PC-3 (cell line): ENCODE measurements around the gene C5. TPM values are rescaled to one million over a fixed set of nuclear protein-coding genes. Genes with fewer than 3 reads are reported as not detected.

Source experiments
- ATAC-seq: fragments of 200-7000 bp; cut with Tn5 transposase; 2 replicates; pipeline ENCODE4 v1.9.1; 2020; ENCODE audit warnings: mild to moderate bottlenecking, moderate library complexity
- BruUV-seq: library from RNA; stranded (reverse); fragments of 400-500 nt; replicated peaks from 2 replicates; lab custom pipeline; 2021; lab: Mats Ljungman, UMichigan
- CTCF ChIA-PET: fragments of 300-600 bp; sonication (Branson Sonifier 250); formaldehyde crosslinking; loops from one replicate; lab custom pipeline; 2022; ENCODE audit warnings: antibody characterized with exemption; lab: Charles Lee
- POLR2A ChIA-PET: fragments of 300-600 bp; sonication (Branson Sonifier 250); formaldehyde crosslinking; loops from one replicate; lab custom pipeline; 2022; ENCODE audit warnings: antibody characterized with exemption; ENCODE audit not compliant: unreplicated experiment; lab: Charles Lee
- DNase-seq: peaks from one replicate; pipeline ENCODE4 v3.0.0-alpha.2; 2015
- H2AFZ ChIP-seq: fragments of 300-600 bp; sonication (generic); 2 replicates; pipeline ENCODE4 v1.6.0; 2016; ENCODE audit warnings: antibody characterized with exemption, low read length
- H3F3A ChIP-seq: fragments of 300-600 bp; sonication (generic); one replicate; pipeline ENCODE4 v1.6.0; 2017; ENCODE audit warnings: antibody characterized with exemption, low read length, control low read depth, mild to moderate bottlenecking; ENCODE audit not compliant: unreplicated experiment
- H3K27ac ChIP-seq: fragments of 300-600 bp; sonication (generic); 2 replicates; pipeline ENCODE4 v1.5.1; 2016; ENCODE audit warnings: mild to moderate bottlenecking, low read length
- H3K27me3 ChIP-seq: fragments of 300-600 bp; sonication (generic); 2 replicates; pipeline ENCODE4 v1.6.1; 2016; ENCODE audit warnings: low read length, mixed read lengths
- H3K36me3 ChIP-seq: fragments of 300-600 bp; sonication (generic); 2 replicates; pipeline ENCODE4 v1.6.1; 2016; ENCODE audit warnings: low read depth, mixed run types, low read length, mixed read lengths
- H3K4me1 ChIP-seq: fragments of 300-600 bp; sonication (generic); 2 replicates; pipeline ENCODE4 v1.5.1; 2016; ENCODE audit warnings: low read length; ENCODE audit not compliant: insufficient read depth
- H3K4me2 ChIP-seq: fragments of 300-600 bp; sonication (generic); 2 replicates; pipeline ENCODE4 v1.6.0; 2016; ENCODE audit warnings: low read length
- H3K4me3 ChIP-seq: fragments of 300-600 bp; sonication (generic); 2 replicates; pipeline ENCODE4 v1.5.1; 2016; ENCODE audit warnings: mild to moderate bottlenecking, low read length, mixed read lengths
- H3K79me2 ChIP-seq: fragments of 300-600 bp; sonication (generic); 2 replicates; pipeline ENCODE4 v1.6.1; 2017; ENCODE audit warnings: low read length, mixed read lengths
- H3K9ac ChIP-seq: fragments of 300-600 bp; sonication (generic); 2 replicates; pipeline ENCODE4 v1.6.0; 2016; ENCODE audit warnings: mild to moderate bottlenecking, low read length
- H3K9me2 ChIP-seq: fragments of 300-600 bp; sonication (generic); replicated peaks from 2 replicates; pipeline ENCODE4 v1.6.1; 2016; ENCODE audit warnings: mixed run types, low read length, mixed read lengths
- H3K9me3 ChIP-seq: fragments of 300-600 bp; sonication (generic); 2 replicates; pipeline ENCODE4 v1.6.1; 2016; ENCODE audit warnings: low read length, mixed read lengths
- H4K20me1 ChIP-seq: fragments of 300-600 bp; sonication (generic); 2 replicates; pipeline ENCODE4 v1.6.1; 2016; ENCODE audit warnings: low read length, mixed read lengths
- EZH2 ChIP-seq: fragments of 300-600 bp; sonication (generic); IDR thresholded peaks from one replicate; pipeline ENCODE4 v1.6.1; 2017; ENCODE audit warnings: antibody characterized with exemption, mild to moderate bottlenecking, low read length; ENCODE audit not compliant: unreplicated experiment
- EZH2phosphoT487 ChIP-seq: fragments of 300-600 bp; sonication (generic); IDR thresholded peaks from 2 replicates; pipeline ENCODE4 v1.6.1; 2018; ENCODE audit warnings: mild to moderate bottlenecking, antibody characterized with exemption, low read length, borderline replicate concordance
- intact Hi-C: fragments of 100-400 bp; cut with micrococcal nuclease; formaldehyde crosslinking; loops from 2 replicates; pipeline ENCODE4 v1.9.0; 2023
- total RNA-seq: library from RNA; depleted of rRNA; stranded (reverse); fragments of >200 nt; gene quantifications from 2 replicates; pipeline ENCODE4 v1.2.3, GENCODE V29; 2014
- TF ChIP-seq, protein P1 (sequence below): fragments of 300-600 bp; sonication (generic); conservative IDR thresholded peaks from 2 replicates; pipeline ENCODE4 v1.5.1; 2017; ENCODE audit warnings: antibody characterized with exemption, low read depth, mild to moderate bottlenecking, low read length

The C5 gene
- total RNA-seq, 1 experiment from 2014 or later, result 2.9 TPM

DNA sequence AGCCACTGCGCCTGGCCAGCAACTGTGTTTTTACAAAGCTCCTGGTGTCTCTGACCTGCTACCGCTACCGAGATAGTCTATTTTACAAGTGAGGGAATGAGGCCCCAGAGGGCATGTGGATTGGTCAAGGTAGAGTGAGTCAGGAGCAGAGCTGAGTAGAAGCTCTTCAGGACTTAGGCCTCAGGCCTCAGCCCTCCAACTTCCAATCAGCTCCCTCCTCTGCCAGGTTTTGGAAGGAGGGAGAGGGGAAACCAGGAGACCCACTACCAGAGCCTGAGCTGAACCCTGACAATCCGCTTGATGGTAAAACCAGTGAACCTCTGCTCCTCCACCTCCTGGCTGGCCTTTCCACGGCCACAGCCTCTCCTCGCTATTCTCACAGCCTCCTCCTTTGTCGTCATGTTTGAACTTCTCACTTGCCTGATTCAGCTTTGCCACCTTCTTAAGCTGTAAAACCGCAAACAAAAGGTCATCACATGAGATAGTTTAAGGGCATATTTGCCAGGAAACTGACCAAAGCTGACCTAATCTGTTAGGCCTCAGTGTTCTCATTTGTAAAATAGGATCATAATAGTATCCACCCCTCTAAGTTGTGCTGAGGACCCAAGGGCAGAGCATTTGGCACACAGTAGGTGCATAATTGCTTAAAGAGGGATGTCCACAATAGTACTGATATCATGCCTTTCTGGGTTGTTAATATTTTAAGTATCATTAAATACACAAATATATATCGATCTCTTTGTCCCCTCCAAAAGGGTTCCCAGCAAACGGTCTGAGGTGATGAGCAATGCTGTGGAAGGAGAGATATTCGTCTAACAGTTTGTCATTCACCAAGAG lies 125.2 kb downstream of the C5 start:
- Histone ChIP-seq H3F3A (no peaks in the 10 kb centered on the region), H3K4me3 (no peak overlapping the region), H3K9ac (no peak overlapping the region), H2AFZ (no peak overlapping the region), H3K27me3 (no peaks in the 10 kb centered on the region), H3K4me1 (no peaks in the 10 kb centered on the region), H3K79me2 (no peaks in the 10 kb centered on the region), H3K4me2 (no peak overlapping the region), H4K20me1 (no peaks in the 10 kb centered on the region), H3K27ac (no peak overlapping the region), H3K9me3 (no peaks in the 10 kb centered on the region), H3K9me2 (no peaks in the 10 kb centered on the region), H3K36me3 (no peaks in the 10 kb centered on the region)
- CTCF ChIA-PET, result no interaction called here
- POLR2A ChIA-PET, result no interaction called here
- no TSS peak for BruUV-seq
- no peak for DNase-seq
- TF ChIP-seq, protein P1, sequence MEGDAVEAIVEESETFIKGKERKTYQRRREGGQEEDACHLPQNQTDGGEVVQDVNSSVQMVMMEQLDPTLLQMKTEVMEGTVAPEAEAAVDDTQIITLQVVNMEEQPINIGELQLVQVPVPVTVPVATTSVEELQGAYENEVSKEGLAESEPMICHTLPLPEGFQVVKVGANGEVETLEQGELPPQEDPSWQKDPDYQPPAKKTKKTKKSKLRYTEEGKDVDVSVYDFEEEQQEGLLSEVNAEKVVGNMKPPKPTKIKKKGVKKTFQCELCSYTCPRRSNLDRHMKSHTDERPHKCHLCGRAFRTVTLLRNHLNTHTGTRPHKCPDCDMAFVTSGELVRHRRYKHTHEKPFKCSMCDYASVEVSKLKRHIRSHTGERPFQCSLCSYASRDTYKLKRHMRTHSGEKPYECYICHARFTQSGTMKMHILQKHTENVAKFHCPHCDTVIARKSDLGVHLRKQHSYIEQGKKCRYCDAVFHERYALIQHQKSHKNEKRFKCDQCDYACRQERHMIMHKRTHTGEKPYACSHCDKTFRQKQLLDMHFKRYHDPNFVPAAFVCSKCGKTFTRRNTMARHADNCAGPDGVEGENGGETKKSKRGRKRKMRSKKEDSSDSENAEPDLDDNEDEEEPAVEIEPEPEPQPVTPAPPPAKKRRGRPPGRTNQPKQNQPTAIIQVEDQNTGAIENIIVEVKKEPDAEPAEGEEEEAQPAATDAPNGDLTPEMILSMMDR, result no peak
- TF ChIP-seq EZH2, result no peak
- no peak for TF ChIP-seq EZH2phosphoT487
- no peak for ATAC-seq
- intact Hi-C loops, result no loop called here

GRCh38 chr9:120923620-120924328 lies 126.3 kb downstream of the C5 start:
- intact Hi-C loops, result no loop called here
- Histone ChIP-seq H3K9me3 (no peaks in the 10 kb centered on the region), H3K36me3 (no peaks in the 10 kb centered on the region), H3K27ac (no peak overlapping the region), H3K4me1 (no peaks in the 10 kb centered on the region), H3K79me2 (no peaks in the 10 kb centered on the region), H3F3A (no peaks in the 10 kb centered on the region), H4K20me1 (no peaks in the 10 kb centered on the region), H3K9me2 (no peaks in the 10 kb centered on the region), H3K27me3 (no peaks in the 10 kb centered on the region), H2AFZ (no peak overlapping the region), H3K9ac (no peak overlapping the region), H3K4me3 (no peak overlapping the region), H3K4me2 (no peak overlapping the region)
- DNase-seq (no peak), ATAC-seq (no peak)
- no TSS peak for BruUV-seq
- ChIA-PET POLR2A (no interaction called here), CTCF (no interaction called here)
- TF ChIP-seq, protein P1, result no peak
- TF ChIP-seq EZH2phosphoT487 (no peak), EZH2 (no peak)
